ENCODE measurements around the gene TMBIM1.

- no peak for TF ChIP-seq CTCF (IDR thresholded peaks at IDR 0.05)
- TF ChIP-seq JUND (IDR thresholded peaks at IDR 0.05): no peak
- TF ChIP-seq MAX (IDR thresholded peaks at IDR 0.05; ENCODE audit: low read depth): no peak
- no peak for TF ChIP-seq RFX5 (IDR thresholded peaks at IDR 0.05; ENCODE audit: low read length)
- TF ChIP-seq REST (IDR thresholded peaks at IDR 0.05; ENCODE audit: low read depth, low read length): no peak
- TF ChIP-seq ZBTB33 (IDR thresholded peaks at IDR 0.05; ENCODE audit: borderline replicate concordance, low read depth): no peak
- no peak for TF ChIP-seq RAD21 (IDR thresholded peaks at IDR 0.05; ENCODE audit: low read length)
- TF ChIP-seq SMC3 (IDR thresholded peaks at IDR 0.05; ENCODE audit: low read depth, low read length): no peak
- no peak for TF ChIP-seq TCF12 (IDR thresholded peaks at IDR 0.05)
- no peak for TF ChIP-seq NFIC (IDR thresholded peaks at IDR 0.05; ENCODE audit: borderline replicate concordance)
- no peak for TF ChIP-seq POLR2AphosphoS5 (IDR thresholded peaks at IDR 0.05; ENCODE audit: low read depth, low read length)
- no peak for TF ChIP-seq PBX3 (IDR thresholded peaks at IDR 0.05)
These were observed 42.6 kb downstream of the TMBIM1 start for GRCh38 chr2:218249691-218250090.
